Fibroblast of skin of back (primary cell): Measurements from ENCODE around the gene TOM1L2.
"Not testable (repeated sequence)": the region's sequence is repeated elsewhere in the genome, so short reads cannot be mapped to it uniquely, and the experiment has no call there.

ENCODE experiments used
- DNase-seq: peaks from one replicate; pipeline ENCODE4 v3.0.0-alpha.2; 2013

The TOM1L2 gene

DNA sequence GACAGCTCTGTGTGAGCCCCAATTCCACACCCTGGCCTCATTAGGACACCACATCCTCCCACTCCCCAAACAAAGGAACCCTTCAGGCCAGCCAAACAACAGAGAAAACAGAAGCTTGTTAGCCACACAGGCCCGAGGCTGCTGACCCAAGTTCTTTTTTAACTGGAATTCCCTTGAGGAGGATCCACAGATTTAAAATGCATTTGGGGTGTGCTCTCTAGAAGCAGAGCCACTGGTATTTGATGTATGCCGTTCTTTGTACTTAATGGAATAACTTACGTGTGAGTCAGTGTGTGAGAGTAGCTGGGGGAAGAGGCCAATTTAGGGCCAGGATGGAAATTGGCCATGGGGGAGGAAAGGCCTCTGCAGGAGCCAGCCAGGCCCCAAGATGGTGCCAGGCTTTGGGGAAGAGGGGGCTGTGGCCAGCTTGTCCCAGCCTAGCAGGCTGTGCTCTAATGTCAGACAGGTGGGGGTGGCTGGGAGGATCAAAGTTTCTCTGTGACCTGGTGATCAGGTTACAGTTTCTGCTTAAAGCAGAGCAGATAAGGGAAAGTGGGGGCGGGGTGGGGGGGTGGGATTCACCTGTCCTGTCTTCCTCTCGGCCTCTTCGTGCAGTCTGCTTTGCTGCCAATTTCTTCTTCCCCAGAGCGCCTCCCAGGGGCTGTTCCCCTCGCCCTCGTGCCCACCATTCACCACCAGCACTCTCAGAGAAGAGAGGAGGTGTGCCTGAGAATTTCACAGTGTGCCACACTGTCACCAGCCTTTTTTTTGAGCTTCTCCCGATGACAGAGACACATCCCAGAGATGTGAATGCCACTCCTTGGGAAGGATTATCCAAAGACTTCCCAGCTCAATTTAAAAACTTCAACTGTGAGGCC lies 50.8 kb downstream of the TOM1L2 start:
- DNase-seq, result peak; percentile 98

DNA sequence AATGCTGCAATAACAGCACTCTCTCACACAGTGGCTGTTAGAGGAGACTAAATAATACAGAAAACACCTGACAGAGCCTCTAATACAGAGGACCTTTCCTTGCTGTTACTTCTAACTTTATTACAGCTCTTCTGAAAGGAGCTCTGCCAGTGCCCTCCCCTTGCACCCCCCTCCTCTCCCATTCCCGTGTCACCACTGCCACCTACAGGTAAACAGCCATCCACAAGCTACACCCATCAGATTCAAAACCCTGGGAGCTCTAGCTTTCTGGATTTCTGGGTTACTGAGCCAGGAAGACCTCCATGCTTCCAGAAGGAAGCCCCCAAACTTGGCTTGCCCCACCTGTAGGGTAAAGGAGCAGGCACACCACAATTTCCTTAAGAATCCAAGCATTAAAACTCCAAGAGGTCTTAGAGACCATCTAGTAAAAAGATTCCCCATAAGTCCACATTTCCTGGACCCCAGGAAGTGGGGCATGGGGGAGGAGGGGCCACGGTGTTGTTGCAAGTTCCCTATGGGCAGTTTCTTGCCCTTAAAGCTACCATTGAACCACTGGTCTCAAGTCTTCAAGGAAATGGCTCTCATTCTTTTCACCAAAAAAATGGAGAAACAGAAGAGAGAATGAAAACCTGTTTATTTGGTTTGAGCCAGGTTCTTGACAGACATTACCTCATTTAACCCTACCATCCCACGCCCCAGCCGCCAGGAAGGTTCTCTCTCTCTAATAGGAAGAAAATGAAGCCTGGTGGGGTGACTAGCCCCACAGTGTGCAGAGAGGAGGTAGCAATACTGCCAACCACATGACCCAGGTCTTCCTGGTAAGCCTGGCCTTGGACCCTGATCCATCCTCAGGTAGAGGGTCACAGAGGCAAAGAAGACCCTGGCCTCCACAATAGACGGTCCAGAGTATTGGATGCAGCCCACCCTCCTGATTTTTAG lies 52.8 kb downstream of the TOM1L2 start:
- peak; percentile 78 for DNase-seq

DNA sequence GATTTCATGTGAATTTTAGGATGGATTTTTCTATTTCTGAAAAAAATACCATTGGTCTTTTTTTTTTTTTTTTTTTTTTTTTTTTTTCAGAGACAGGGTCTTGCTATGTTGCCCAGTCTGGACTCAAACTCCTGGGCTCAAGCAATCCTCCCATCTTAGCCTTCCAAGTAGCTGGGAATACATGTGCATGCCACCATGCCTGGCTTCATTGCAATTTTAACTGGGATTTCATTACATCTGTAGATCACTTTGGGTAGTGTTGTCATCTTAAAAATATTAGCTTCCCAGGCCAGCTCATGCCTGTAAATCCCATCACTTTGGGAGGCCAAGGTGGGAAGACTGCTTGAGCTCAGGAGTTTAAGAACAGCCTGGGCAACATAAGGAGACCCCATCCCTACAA lies 54.8 kb downstream of the TOM1L2 start:
- DNase-seq, result peak; percentile 30

DNA sequence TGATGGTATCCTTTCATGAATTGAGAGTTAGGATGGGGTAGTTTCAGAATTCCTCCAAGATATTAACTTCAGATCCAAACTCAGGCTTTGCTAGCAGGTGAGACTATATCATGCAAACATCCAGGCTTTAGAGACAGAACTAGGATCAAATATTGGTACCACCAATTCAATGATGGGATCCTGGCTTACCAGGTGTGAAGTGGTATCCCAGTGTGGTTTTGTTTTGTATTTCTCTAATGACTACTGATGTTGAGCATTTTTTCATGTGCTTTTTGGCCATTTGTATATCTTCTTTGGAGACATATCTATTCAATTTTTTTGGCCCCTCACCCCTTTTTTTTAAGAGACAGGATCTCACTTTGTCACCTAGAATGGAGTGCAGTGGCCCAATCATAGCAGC lies 57.0 kb downstream of the TOM1L2 start:
- DNase-seq, result no peak

DNA sequence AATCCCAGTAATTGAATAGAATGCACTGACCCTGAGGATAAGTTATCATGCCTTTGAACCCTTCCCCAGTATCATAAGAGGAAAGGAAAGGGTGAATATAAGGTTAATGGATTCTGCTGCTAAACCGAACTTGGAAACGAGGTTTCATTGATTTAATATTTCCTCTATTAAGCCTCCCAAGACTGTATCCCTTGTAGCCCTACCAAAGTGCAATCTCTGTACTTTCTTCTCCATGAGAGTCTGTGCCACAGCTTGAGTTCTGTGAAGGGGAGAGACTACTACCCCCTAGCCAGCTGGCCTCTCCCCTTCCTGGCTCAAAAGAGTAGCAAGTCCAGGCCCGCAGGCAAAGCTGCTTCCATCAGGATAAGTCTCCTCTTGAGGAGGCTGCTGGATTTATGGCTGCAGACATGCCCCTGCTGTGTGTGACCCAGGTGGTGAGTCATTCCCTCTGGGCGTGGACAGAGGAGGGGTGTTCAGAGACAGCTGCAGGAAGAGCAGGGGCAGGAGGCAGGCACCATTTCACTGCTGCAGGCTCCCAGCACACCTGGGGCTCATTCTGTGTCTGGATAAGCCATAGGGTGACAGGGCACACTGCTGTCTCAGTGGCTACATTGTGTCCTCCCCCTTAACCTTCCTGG lies 58.4 kb downstream of the TOM1L2 start:
- peak; percentile 93 for DNase-seq

DNA sequence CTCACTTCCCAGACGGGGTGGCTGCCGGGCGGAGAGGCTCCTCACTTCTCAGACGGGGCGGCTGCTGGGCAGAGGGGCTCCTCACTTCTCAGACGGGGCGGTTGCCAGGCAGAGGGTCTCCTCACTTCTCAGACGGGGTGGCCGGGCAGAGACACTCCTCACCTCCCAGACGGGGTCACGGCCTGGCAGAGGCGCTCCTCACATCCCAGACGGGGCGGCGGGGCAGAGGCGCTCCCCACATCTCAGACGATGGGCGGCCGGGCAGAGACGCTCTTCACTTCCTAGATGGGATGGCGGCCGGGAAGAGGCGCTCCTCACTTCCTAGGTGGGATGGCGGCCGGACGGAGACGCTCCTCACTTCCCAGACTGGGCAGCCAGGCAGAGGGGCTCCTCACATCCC lies 59.9 kb downstream of the TOM1L2 start:
- not testable (repeated sequence) for DNase-seq

DNA sequence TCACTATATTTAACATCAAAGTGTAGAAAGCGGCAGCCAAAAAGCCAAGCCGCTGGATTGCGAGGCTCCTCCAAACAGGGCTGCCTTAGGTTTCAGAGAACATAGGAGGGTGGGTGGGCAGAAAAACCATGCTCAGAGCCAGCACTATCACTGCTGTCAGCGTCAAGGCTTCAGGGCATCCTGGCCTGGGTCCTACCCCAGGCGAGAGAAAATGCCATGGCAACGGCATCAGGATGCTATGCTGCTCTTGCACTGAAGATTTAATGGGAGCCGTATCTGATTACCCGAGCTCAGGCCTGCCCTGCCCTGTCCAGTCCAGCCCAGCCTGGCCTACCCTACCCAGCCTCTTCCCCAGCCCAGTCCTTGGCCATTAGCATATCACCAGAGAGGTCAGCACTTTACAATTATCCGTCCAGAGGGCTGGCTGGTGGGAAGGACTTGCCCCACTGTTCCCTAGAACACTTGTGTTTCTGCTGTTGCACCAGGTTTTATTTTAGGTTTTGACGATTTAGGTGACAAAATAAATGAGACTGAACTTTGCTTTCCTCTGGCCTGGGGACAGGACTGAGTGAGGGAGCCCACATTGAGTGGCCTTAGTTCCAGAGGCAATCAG lies 61.1 kb downstream of the TOM1L2 start:
- DNase-seq, result no peak

DNA sequence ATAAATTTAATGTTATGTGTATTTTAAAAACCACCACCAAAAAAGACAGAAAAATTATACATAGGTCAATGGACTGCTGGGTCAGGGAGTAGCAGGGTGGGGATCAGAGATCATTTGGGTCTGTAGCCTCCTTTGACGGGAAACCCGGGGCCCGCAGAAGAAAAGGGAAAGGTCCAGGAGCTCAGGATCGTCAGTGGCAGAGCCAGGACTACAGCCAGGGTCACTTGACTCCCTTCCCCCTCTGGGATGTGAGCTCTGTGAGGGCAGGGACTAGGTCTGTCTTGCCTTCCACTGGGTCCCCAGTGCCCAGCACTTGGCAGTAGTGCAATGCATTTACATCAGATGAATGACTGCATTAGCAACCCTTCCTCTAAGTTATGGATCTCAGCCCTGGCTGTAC lies 62.1 kb downstream of the TOM1L2 start:
- no peak for DNase-seq

DNA sequence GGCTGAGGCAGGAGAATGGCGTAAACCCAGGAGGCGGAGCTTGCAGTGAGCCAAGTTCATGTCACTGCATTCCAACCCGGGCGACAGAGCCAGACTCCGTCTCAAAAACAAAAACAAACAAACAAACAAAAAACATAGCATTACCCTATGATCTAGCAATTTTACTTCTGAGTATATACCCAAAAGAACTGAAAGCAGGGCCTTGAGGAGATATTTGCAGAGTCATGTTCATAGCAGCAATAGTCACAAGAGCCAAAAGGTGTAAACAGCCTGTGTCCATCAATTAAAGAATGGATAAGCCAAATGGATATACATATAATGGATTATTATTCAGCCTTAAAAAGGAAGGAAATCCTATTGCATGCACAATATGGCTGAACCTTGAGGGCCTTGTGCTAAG lies 63.1 kb downstream of the TOM1L2 start:
- DNase-seq, result no peak

DNA sequence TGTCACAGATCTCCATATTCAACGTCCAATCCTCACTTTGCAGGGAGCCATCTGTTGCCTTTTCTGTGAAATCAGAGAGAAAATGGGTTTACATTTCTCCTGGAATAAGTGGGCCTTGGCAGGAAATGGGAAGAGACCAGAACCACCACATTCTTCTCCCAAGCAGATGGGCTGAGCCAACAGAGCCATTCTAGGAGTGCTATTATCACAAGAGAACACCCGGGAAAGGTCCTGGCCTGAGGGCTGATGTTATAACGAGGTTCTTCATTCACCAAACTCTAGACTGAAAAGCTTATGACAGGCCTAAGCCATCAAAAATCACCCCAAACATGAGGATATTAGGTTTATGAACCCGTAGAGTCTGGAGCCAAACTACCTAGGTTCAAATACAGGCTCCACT lies 64.7 kb downstream of the TOM1L2 start:
- no peak for DNase-seq

DNA sequence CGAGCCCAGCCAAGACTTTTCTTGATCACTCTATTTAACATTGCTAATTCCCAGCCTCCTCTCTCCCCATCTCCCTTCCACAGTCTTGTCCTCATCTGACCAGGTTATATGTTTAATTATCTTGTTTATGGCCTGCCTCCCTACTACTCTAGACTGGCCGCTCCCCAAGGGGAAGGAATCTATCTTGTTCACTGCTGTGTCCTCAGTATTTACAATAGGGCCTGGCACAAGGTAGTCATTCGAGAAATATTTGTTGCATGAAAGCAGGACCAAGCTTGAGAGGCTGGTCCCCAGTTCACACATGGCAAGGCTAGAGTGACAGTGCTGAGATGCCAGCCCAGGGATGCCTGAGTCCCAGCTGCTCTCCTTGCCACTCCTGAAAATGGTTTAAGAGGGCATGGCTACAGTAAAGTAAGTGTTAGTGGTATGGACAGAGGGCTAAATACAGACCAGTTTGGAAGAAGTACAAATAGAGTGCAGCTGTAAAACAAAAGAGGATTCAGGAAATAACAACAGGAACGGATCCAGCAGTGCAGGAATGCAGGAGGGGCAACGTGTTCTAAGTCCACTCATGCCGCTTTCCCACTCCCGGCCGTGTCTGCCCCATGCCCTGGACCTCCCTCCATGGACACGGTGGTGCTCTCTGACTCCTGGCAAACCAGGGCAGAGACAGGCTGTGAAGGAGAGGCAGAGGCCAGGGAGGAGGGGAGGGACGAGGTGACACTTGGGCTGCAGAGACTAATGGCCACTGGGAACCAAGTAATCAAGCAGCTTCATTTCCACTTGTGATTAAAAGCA lies 65.6 kb downstream of the TOM1L2 start:
- peak; percentile 19 for DNase-seq

DNA sequence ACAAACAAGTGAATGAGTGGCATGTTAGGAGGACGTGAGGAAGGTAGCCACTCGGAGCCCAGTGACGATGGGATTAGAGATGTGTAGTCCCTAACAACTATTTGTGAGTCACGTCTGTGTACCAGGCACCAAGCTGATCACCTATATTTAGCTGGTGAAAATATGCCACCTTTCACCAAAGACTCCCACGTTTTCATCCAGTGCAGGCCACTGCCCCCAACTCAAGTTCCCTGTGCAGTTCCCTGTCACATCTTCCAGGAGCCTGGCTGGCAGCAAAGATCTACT lies 67.2 kb downstream of the TOM1L2 start:
- DNase-seq, result no peak

DNA sequence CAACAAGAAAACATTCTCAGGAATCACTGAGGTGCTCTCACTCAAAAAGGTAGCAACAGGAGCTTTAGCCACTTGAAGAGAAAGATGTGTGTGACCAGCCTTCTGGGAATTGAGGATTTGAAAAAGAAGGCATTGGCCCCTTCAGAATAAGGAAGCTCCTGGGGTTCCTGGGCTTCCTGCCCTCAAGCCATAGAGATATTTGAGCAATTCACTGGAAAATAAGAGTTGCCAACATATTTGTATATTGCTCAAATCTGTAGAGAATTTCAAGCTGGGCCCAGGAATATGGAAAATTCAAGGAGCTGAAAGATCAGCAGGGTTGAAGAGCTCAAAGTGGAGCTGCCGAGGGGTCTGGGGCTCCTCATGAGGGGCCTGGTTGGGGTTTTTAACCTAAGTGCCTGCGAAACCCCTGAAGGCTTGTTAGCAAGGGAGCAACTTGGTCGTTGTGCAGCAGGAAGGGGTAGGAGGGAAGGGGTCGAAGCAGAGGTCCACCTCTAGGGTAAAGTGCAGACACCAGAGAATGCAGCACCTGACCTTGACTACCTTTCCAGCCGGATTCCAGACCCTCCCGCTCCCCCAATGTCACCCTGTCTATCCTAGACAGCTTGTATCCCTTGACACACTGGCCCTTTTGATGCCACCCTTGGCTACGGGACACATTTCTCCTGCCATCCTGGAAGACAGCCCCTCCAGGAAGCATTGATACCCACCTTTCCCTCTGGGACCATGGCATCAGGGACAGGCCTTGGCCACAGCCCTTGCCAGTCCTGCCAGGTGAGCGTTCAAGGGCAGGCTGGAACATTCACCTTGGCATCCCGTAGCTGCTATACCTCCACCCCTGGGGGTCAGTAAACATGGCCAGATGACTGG lies 67.8 kb downstream of the TOM1L2 start:
- DNase-seq, result no peak

DNA sequence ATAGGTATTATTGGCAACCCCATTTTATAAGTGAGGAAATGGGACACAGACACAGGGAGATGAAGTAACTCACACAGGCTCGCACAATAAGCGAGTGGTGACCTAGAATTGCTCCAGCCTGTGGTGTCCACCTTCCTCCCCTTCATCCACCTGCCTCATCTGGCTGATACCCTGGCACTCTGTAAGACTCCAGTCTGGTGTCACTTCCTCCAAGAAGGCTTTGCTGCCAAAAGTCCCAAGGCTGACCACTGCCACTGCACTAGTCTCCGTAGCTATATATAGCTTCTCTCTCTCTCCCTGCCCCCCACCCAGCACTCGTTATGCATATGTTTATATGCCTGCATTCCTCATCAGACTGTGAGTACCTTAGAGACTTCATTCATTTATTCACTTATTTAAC lies 69.3 kb downstream of the TOM1L2 start:
- DNase-seq, result no peak

DNA sequence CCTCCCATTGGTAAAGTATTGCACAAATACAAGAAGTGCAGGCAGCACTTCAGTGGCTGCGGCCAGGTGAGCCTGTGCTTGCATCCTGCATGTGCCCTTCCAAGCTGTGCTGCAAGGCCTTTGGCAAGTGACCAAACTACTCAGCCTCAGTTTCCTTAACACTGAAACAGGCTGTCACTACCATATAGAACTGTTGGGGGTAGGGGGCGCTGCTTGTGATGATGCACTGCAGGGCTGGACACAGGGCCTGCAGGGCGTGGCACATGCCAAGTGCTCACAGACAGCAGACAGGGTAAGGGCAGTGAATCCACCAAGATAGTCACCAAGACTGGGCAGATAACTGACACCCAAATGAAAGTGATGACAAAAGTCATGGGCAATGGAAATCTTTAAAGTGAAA lies 69.8 kb downstream of the TOM1L2 start:
- no peak for DNase-seq

DNA sequence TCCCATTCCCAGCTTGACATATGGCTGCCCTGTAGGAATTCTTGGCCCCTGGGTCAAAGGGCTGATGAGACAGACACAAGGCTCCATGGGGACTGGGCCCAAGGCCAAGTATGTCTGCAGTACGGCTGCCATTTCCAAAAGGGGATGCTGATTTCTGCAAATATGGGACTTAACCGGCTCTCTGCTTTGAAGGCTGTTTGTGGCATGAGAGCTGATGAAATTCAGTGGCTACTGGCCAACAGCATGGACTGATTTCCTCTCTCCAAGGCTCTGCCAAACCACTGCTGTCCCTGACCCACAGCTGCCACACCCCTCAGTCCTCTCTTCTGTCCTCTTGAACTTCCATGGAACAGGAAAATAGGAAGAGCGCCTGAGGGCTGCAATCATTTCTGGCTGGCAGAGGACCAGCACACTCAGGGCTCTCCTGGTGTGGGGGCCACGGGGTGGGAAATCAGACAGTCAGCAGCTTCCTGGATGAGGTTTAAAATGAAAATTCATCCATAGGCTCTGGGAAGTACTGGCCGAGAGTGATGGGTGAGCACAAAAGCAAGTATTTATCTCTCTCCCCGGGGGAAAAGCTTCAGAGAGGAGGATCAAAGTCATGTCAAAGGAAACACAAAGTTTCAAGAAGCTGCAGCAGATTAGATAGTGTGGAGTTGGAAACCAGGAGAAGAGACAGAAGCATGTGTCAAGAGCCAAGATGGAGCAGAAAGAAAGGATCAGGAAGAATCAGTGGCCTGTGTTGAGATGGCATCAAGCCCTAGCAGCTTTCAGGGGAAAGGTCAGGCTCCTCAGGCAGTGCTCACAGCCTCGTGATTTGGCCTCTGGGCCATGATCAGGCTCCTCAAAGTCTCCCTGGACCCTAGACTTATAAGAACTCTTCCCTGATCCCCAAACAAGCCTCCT lies 71.3 kb downstream of the TOM1L2 start:
- peak; percentile 96 for DNase-seq

DNA sequence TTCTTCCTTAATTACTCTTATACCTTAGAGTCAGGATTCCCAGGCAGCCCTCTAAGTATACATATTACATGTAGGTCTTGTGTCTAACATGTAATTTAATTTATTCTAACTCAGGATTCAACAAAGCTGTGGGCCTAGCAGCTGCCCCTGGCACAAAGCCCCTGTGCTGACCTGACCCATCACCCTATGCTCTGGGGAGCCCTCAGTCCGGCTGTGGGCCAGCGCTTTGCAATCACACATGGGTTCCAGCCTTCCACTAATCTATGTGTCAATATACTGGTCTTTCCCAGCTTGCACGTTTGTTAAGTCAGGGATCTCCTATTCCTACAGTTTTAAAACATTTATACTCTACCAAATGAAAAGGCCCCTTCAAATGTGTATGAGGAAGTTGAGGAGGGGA lies 72.7 kb downstream of the TOM1L2 start:
- no peak for DNase-seq

DNA sequence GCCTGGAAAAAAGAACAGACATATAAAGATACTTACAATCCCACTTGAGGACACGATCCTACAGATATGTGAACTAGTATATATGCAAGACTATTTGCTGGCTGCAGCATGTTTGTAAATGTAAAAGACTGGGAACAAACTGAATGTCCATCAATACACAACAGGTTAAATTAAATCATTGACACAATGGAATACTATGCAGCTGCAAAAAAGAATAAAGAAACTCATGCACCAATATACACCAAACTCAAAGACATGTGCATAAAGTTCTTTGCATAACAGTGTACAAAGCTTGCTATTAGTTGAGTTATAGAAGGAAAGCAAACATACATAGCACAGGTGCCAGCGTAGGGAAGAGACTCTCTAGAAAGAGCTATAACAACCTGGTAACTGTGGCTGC lies 73.5 kb downstream of the TOM1L2 start:
- no peak for DNase-seq

DNA sequence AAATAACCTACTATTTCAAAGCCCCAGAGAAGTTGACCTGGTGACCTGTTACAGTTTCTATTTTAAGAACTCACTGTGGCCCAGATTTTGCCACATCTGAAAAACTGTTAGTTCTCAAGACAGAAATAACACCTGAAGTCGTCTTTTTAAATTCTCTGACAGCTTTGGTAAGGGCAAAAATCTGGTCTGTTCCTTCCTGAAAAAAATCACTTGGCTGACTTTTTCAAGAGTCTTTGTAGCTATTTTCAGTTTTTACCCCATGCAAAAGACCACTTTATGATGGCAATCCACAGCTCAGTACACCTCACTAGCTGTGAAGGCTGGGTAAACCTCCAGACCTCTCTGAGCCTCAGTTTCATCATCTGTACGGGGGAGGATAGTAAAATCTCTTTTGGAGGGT lies 74.8 kb downstream of the TOM1L2 start:
- DNase-seq, result no peak

DNA sequence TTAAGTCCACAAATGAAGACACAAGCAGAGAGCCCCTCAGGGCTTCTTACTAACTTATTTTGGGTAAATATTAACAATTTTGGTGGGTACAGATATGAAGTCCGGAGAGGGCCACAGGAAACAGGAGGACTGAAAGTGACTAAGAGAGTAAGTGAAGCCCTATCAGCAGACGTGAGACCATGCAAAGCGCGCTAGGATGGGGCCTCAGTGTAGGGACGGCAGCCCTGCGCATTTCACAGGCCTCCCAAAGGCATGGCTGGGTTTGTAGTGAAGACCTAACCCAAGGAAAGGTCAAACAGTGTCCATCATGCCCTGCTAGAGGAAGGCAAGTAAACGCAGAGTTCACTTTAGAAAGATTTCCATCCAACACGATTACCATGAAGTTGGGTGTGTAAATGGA lies 75.5 kb downstream of the TOM1L2 start:
- DNase-seq, result no peak
